GM18868 (cell line): Measurements from ENCODE around the gene HUWE1.

Source experiments
- ATAC-seq: cut with Tn5 transposase; IDR thresholded peaks from one replicate; pipeline ENCODE4 v1.9.1; 2021; ENCODE audit warnings: mild to moderate bottlenecking, moderate library complexity; ENCODE audit not compliant: unreplicated experiment

HUWE1 gene

GRCh38 chrX:53694642-53695041, 8.1 kb upstream of the HUWE1 start:
- no peak for ATAC-seq

GRCh38 chrX:53688300-53688699, 1.8 kb upstream of the HUWE1 start:
- no peak for ATAC-seq

- no peak for ATAC-seq
Observed at GRCh38 chrX:53685711-53686110, 808 bp downstream of the HUWE1 start.

GRCh38 chrX:53684415-53685192, 1.9 kb downstream of the HUWE1 start:
- no peak for ATAC-seq

- peak; percentile 68 for ATAC-seq
Observed at GRCh38 chrX:53683556-53684414, 2.7 kb downstream of the HUWE1 start.

GRCh38 chrX:53682885-53683555, 3.5 kb downstream of the HUWE1 start:
- no peak for ATAC-seq

- no peak for ATAC-seq
Observed at GRCh38 chrX:53681661-53682060, 4.9 kb downstream of the HUWE1 start.

- no peak for ATAC-seq
Observed at GRCh38 chrX:53678667-53679066, 7.9 kb downstream of the HUWE1 start.

GRCh38 chrX:53677286-53677685, 9.2 kb downstream of the HUWE1 start:
- no peak for ATAC-seq

GRCh38 chrX:53674581-53674980, 11.9 kb downstream of the HUWE1 start:
- no peak for ATAC-seq

- ATAC-seq: no peak
Observed at GRCh38 chrX:53669258-53669657, 17.3 kb downstream of the HUWE1 start.

GRCh38 chrX:53666171-53666570, 20.3 kb downstream of the HUWE1 start:
- no peak for ATAC-seq

GRCh38 chrX:53660004-53660403, 26.5 kb downstream of the HUWE1 start:
- no peak for ATAC-seq

GRCh38 chrX:53659039-53659438, 27.5 kb downstream of the HUWE1 start:
- no peak for ATAC-seq

- no peak for ATAC-seq
Observed at GRCh38 chrX:53656845-53657244, 29.7 kb downstream of the HUWE1 start.

- ATAC-seq: no peak
Observed at GRCh38 chrX:53654376-53654775, 32.1 kb downstream of the HUWE1 start.

- no peak for ATAC-seq
Observed at GRCh38 chrX:53644751-53645150, 41.8 kb downstream of the HUWE1 start.

GRCh38 chrX:53642337-53642736, 44.2 kb downstream of the HUWE1 start:
- ATAC-seq: no peak

- ATAC-seq: no peak
Observed at GRCh38 chrX:53639257-53639656, 47.3 kb downstream of the HUWE1 start.

- ATAC-seq: no peak
Observed at GRCh38 chrX:53637479-53637878, 49.0 kb downstream of the HUWE1 start.

GRCh38 chrX:53631156-53631555, 55.4 kb downstream of the HUWE1 start:
- ATAC-seq: no peak

GRCh38 chrX:53630261-53630660, 56.3 kb downstream of the HUWE1 start:
- ATAC-seq: no peak
